GM23338 (cell line): ENCODE measurements around the gene LLPH. TPM values are rescaled to one million over a fixed set of nuclear protein-coding genes. Genes with fewer than 3 reads are reported as not detected.

Source experiments
- ATAC-seq: fragments of 200-7000 bp; cut with Tn5 transposase; 3 replicates; pipeline ENCODE4 v1.9.1; 2020
- DNase-seq: peaks from one replicate; pipeline ENCODE4 v3.0.0-alpha.2; 2015; ENCODE audit warnings: low spot score
- H2AFZ ChIP-seq: fragments of 200-600 bp; sonication (generic); 2 replicates; pipeline ENCODE4 v1.8.0; 2016; ENCODE audit warnings: antibody characterized with exemption, mild to moderate bottlenecking, moderate library complexity
- H3F3A ChIP-seq: fragments of 200-600 bp; sonication (generic); replicated peaks from 2 replicates; pipeline ENCODE4 v1.8.0; 2017; ENCODE audit warnings: antibody characterized with exemption, mixed run types, low read depth
- H3K27ac ChIP-seq: fragments of 200-600 bp; sonication (generic); 2 replicates; pipeline ENCODE4 v1.6.1; 2016; ENCODE audit warnings: low read depth
- H3K27me3 ChIP-seq: fragments of 200-600 bp; sonication (generic); 2 replicates; pipeline ENCODE4 v1.8.0; 2016; ENCODE audit warnings: mild to moderate bottlenecking, mixed run types, moderate library complexity; ENCODE audit not compliant: insufficient read depth
- H3K36me3 ChIP-seq: fragments of 200-600 bp; sonication (generic); 2 replicates; pipeline ENCODE4 v1.8.0; 2016; ENCODE audit warnings: mild to moderate bottlenecking; ENCODE audit not compliant: insufficient read depth
- H3K4me1 ChIP-seq: fragments of 200-600 bp; sonication (generic); 2 replicates; pipeline ENCODE4 v1.8.0; 2016; ENCODE audit warnings: mild to moderate bottlenecking, moderate library complexity; ENCODE audit not compliant: insufficient read depth
- H3K4me2 ChIP-seq: fragments of 200-600 bp; sonication (generic); 2 replicates; pipeline ENCODE4 v1.7.1; 2017; ENCODE audit warnings: mixed run types
- H3K4me3 ChIP-seq: fragments of 200-600 bp; sonication (generic); 2 replicates; pipeline ENCODE4 v1.6.1; 2016; ENCODE audit warnings: mixed run types
- H3K79me2 ChIP-seq: fragments of 200-600 bp; sonication (generic); replicated peaks from 2 replicates; pipeline ENCODE4 v1.8.0; 2017; ENCODE audit warnings: mild to moderate bottlenecking; ENCODE audit not compliant: insufficient read depth
- H3K9me2 ChIP-seq: fragments of 200-600 bp; sonication (generic); 2 replicates; pipeline ENCODE4 v1.8.0; 2017; ENCODE audit not compliant: insufficient read depth
- H4K20me1 ChIP-seq: fragments of 200-600 bp; sonication (generic); replicated peaks from 2 replicates; pipeline ENCODE4 v1.8.0; 2017; ENCODE audit warnings: mild to moderate bottlenecking; ENCODE audit not compliant: insufficient read depth
- H3K27ac Mint-ChIP-seq: 2 replicates; pipeline ENCODE4 v1.8.0; 2020; ENCODE audit warnings: inconsistent platforms, mild to moderate bottlenecking, moderate library complexity, mixed read lengths
- H3K27me3 Mint-ChIP-seq: 3 replicates; pipeline ENCODE4 v1.8.0; 2022; ENCODE audit warnings: low read depth, mild to moderate bottlenecking, moderate library complexity, mixed read lengths, inconsistent platforms; ENCODE audit not compliant: insufficient read depth, poor library complexity
- H3K36me3 Mint-ChIP-seq: 3 replicates; pipeline ENCODE4 v1.8.0; 2021; ENCODE audit warnings: low read depth, mild to moderate bottlenecking, inconsistent platforms, moderate library complexity, mixed read lengths
- H3K4me1 Mint-ChIP-seq: 3 replicates; pipeline ENCODE4 v1.8.0; 2020; ENCODE audit warnings: mild to moderate bottlenecking, inconsistent platforms, mixed read lengths
- H3K4me3 Mint-ChIP-seq: 3 replicates; pipeline ENCODE4 v1.8.0; 2021; ENCODE audit warnings: moderate library complexity, mild to moderate bottlenecking, inconsistent platforms, mixed read lengths
- H3K9me3 Mint-ChIP-seq: 3 replicates; pipeline ENCODE4 v1.8.0; 2020; ENCODE audit warnings: moderate library complexity, mild to moderate bottlenecking, inconsistent platforms, mixed read lengths
- CREB1 ChIP-seq: fragments of 250-450 bp; sonication (Bioruptor Pico); IDR thresholded peaks from 2 replicates; pipeline ENCODE4 v1.5.0; 2020; ENCODE audit warnings: low read depth, mild to moderate bottlenecking, moderate library complexity
- EZH2 ChIP-seq: fragments of 200-600 bp; sonication (generic); IDR thresholded peaks from one replicate; pipeline ENCODE4 v1.8.0; 2017; ENCODE audit warnings: antibody characterized with exemption, mild to moderate bottlenecking, low read depth; ENCODE audit not compliant: unreplicated experiment
- EZH2phosphoT487 ChIP-seq: fragments of 200-600 bp; sonication (generic); IDR thresholded peaks from one replicate; pipeline ENCODE4 v1.8.1; 2018; ENCODE audit warnings: antibody characterized with exemption; ENCODE audit not compliant: unreplicated experiment
- JUNB ChIP-seq: IDR thresholded peaks from one replicate; pipeline ENCODE4 v1.6.1; 2016; ENCODE audit warnings: antibody characterized with exemption; ENCODE audit not compliant: unreplicated experiment
- NANOG ChIP-seq: IDR thresholded peaks from 2 replicates; pipeline ENCODE4 v1.6.1; 2016; ENCODE audit warnings: antibody characterized with exemption, borderline replicate concordance
- POLR2AphosphoS5 ChIP-seq: IDR thresholded peaks from 2 replicates; pipeline ENCODE4 v1.6.1; 2016; ENCODE audit warnings: antibody characterized with exemption, low read depth
- STAT1 ChIP-seq: IDR thresholded peaks from one replicate; pipeline ENCODE4 v1.6.1; 2016; ENCODE audit warnings: antibody characterized with exemption; ENCODE audit not compliant: unreplicated experiment
- ZNF114 ChIP-seq: fragments of 250-450 bp; sonication (Bioruptor Pico); IDR thresholded peaks from 2 replicates; pipeline ENCODE4 v1.5.0; 2020; ENCODE audit warnings: mild to moderate bottlenecking, moderate library complexity
- ZNF331 ChIP-seq: fragments of 250-450 bp; sonication (Bioruptor Pico); IDR thresholded peaks from 2 replicates; pipeline ENCODE4 v1.5.0; 2020; ENCODE audit warnings: low read depth, mild to moderate bottlenecking, moderate library complexity
- polyA plus RNA-seq: library from polyadenylated mRNA; unstranded; fragments of >200 nt; fragmentation: Nextera tagmentation; extraction: Ambion mirVana; gene quantifications from 2 replicates; pipeline ENCODE4 v1.2.1, GENCODE V29; 2016
- total RNA-seq: library from RNA; depleted of rRNA; stranded (reverse); fragments of >200 nt; shearing (Covaris generic); gene quantifications from 2 replicates; pipeline ENCODE4 v1.2.3, GENCODE V29; 2014
- TF ChIP-seq, protein P1 (sequence below): IDR thresholded peaks from 2 replicates; pipeline ENCODE4 v1.6.1; 2016; ENCODE audit warnings: antibody characterized with exemption
- TF ChIP-seq, protein P2 (sequence below), 2 experiments: fragments of 200-600 bp in 1 of 2; sonication (generic) in 1 of 2; conservative IDR thresholded peaks; 2 replicates each; pipeline versions ENCODE4 v1.5.1 to v1.6.1; 2016 to 2017; ENCODE audit warnings: antibody characterized with exemption in 2 of 2, low read depth in 2 of 2, mild to moderate bottlenecking in 2 of 2, moderate library complexity in 1 of 2
- TF ChIP-seq, protein P3 (sequence below): fragments of 250-450 bp; sonication (Bioruptor Pico); IDR thresholded peaks from 2 replicates; pipeline ENCODE4 v1.5.0; 2020; ENCODE audit warnings: mild to moderate bottlenecking, moderate library complexity
- TF ChIP-seq, protein P4 (sequence below): IDR thresholded peaks from one replicate; pipeline ENCODE4 v1.6.1; 2018; ENCODE audit warnings: antibody characterized with exemption; ENCODE audit not compliant: unreplicated experiment

The LLPH gene
- total and polyA plus RNA-seq, 2 experiments from 2014 or later, result 10.7 to 56.6 TPM

DNA sequence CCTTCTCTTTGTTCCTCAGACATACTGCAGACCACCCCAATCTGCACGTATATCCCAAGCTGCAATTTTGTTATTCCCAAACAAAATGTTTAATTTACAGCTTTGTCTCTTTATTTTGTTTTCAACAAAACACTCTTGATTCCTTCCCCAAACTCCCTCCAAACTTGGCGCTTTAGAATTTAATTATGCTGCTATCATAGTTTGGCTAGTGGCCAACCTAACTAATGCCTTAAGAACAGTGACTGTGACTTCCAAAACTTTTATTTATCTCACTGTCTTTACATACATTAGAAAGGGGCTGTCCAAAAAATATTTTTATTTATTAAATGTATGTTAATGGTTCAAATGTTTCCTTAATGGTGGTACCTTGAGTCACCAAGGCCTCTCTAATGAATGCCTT, 32.2 kb upstream of the LLPH start:
- Histone ChIP-seq H2AFZ (no peak overlapping the region), H3K36me3 (no peaks in the 10 kb centered on the region), H3K79me2 (peaks cover 65% of the 10 kb centered on the region), H3K27ac (no peak overlapping the region), H3K27me3 (no peaks in the 10 kb centered on the region), H3K9me2 (no peaks in the 10 kb centered on the region), H3K4me3 (no peak overlapping the region), H3F3A (no peaks in the 10 kb centered on the region), H3K4me2 (no peak overlapping the region), H3K4me1 (no peaks in the 10 kb centered on the region), H4K20me1 (no peaks in the 10 kb centered on the region)
- Mint-ChIP-seq H3K9me3 (peaks cover 14% of the 10 kb centered on the region; the same call in 2 of the 3 replicates), H3K27ac (no peak overlapping the region), H3K27me3 (no peaks in the 10 kb centered on the region), H3K36me3 (peaks cover 34% of the 10 kb centered on the region), H3K4me1 (0 out of 3 replicates have a peak, but pooled peaks cover 2% of the 10 kb centered on the region), H3K4me3 (no peak overlapping the region)
- DNase-seq (no peak), ATAC-seq (no peak)
- TF ChIP-seq EZH2 (no peak), ZNF331 (no peak), EZH2phosphoT487 (no peak), STAT1 (no peak), JUNB (no peak), POLR2AphosphoS5 (no peak), ZNF114 (no peak), CREB1 (CRISPR knock-in tag) (no peak), NANOG (no peak)
- TF ChIP-seq, protein P1, sequence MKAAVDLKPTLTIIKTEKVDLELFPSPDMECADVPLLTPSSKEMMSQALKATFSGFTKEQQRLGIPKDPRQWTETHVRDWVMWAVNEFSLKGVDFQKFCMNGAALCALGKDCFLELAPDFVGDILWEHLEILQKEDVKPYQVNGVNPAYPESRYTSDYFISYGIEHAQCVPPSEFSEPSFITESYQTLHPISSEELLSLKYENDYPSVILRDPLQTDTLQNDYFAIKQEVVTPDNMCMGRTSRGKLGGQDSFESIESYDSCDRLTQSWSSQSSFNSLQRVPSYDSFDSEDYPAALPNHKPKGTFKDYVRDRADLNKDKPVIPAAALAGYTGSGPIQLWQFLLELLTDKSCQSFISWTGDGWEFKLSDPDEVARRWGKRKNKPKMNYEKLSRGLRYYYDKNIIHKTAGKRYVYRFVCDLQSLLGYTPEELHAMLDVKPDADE, result no peak
- TF ChIP-seq, protein P2, sequence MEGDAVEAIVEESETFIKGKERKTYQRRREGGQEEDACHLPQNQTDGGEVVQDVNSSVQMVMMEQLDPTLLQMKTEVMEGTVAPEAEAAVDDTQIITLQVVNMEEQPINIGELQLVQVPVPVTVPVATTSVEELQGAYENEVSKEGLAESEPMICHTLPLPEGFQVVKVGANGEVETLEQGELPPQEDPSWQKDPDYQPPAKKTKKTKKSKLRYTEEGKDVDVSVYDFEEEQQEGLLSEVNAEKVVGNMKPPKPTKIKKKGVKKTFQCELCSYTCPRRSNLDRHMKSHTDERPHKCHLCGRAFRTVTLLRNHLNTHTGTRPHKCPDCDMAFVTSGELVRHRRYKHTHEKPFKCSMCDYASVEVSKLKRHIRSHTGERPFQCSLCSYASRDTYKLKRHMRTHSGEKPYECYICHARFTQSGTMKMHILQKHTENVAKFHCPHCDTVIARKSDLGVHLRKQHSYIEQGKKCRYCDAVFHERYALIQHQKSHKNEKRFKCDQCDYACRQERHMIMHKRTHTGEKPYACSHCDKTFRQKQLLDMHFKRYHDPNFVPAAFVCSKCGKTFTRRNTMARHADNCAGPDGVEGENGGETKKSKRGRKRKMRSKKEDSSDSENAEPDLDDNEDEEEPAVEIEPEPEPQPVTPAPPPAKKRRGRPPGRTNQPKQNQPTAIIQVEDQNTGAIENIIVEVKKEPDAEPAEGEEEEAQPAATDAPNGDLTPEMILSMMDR (conservative IDR thresholded peaks at IDR 0.05; ENCODE audit: low read depth in 2 of 2), result no peak
- TF ChIP-seq, protein P3, sequence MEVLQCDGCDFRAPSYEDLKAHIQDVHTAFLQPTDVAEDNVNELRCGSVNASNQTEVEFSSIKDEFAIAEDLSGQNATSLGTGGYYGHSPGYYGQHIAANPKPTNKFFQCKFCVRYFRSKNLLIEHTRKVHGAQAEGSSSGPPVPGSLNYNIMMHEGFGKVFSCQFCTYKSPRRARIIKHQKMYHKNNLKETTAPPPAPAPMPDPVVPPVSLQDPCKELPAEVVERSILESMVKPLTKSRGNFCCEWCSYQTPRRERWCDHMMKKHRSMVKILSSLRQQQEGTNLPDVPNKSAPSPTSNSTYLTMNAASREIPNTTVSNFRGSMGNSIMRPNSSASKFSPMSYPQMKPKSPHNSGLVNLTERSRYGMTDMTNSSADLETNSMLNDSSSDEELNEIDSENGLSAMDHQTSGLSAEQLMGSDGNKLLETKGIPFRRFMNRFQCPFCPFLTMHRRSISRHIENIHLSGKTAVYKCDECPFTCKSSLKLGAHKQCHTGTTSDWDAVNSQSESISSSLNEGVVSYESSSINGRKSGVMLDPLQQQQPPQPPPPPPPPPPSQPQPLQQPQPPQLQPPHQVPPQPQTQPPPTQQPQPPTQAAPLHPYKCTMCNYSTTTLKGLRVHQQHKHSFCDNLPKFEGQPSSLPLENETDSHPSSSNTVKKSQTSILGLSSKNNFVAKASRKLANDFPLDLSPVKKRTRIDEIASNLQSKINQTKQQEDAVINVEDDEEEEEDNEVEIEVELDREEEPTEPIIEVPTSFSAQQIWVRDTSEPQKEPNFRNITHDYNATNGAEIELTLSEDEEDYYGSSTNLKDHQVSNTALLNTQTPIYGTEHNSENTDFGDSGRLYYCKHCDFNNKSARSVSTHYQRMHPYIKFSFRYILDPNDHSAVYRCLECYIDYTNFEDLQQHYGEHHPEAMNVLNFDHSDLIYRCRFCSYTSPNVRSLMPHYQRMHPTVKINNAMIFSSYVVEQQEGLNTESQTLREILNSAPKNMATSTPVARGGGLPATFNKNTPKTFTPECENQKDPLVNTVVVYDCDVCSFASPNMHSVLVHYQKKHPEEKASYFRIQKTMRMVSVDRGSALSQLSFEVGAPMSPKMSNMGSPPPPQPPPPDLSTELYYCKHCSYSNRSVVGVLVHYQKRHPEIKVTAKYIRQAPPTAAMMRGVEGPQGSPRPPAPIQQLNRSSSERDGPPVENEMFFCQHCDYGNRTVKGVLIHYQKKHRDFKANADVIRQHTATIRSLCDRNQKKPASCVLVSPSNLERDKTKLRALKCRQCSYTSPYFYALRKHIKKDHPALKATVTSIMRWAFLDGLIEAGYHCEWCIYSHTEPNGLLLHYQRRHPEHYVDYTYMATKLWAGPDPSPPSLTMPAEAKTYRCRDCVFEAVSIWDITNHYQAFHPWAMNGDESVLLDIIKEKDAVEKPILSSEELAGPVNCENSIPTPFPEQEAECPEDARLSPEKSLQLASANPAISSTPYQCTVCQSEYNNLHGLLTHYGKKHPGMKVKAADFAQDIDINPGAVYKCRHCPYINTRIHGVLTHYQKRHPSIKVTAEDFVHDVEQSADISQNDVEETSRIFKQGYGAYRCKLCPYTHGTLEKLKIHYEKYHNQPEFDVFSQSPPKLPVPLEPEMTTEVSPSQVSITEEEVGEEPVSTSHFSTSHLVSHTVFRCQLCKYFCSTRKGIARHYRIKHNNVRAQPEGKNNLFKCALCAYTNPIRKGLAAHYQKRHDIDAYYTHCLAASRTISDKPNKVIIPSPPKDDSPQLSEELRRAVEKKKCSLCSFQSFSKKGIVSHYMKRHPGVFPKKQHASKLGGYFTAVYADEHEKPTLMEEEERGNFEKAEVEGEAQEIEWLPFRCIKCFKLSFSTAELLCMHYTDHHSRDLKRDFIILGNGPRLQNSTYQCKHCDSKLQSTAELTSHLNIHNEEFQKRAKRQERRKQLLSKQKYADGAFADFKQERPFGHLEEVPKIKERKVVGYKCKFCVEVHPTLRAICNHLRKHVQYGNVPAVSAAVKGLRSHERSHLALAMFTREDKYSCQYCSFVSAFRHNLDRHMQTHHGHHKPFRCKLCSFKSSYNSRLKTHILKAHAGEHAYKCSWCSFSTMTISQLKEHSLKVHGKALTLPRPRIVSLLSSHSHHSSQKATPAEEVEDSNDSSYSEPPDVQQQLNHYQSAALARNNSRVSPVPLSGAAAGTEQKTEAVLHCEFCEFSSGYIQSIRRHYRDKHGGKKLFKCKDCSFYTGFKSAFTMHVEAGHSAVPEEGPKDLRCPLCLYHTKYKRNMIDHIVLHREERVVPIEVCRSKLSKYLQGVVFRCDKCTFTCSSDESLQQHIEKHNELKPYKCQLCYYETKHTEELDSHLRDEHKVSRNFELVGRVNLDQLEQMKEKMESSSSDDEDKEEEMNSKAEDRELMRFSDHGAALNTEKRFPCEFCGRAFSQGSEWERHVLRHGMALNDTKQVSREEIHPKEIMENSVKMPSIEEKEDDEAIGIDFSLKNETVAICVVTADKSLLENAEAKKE (CRISPR knock-in tag), result no peak
- TF ChIP-seq, protein P4, sequence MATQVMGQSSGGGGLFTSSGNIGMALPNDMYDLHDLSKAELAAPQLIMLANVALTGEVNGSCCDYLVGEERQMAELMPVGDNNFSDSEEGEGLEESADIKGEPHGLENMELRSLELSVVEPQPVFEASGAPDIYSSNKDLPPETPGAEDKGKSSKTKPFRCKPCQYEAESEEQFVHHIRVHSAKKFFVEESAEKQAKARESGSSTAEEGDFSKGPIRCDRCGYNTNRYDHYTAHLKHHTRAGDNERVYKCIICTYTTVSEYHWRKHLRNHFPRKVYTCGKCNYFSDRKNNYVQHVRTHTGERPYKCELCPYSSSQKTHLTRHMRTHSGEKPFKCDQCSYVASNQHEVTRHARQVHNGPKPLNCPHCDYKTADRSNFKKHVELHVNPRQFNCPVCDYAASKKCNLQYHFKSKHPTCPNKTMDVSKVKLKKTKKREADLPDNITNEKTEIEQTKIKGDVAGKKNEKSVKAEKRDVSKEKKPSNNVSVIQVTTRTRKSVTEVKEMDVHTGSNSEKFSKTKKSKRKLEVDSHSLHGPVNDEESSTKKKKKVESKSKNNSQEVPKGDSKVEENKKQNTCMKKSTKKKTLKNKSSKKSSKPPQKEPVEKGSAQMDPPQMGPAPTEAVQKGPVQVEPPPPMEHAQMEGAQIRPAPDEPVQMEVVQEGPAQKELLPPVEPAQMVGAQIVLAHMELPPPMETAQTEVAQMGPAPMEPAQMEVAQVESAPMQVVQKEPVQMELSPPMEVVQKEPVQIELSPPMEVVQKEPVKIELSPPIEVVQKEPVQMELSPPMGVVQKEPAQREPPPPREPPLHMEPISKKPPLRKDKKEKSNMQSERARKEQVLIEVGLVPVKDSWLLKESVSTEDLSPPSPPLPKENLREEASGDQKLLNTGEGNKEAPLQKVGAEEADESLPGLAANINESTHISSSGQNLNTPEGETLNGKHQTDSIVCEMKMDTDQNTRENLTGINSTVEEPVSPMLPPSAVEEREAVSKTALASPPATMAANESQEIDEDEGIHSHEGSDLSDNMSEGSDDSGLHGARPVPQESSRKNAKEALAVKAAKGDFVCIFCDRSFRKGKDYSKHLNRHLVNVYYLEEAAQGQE, result no peak
